ENCODE measurements around the gene KCNQ5. TPM values are rescaled to one million over a fixed set of nuclear protein-coding genes. Genes with fewer than 3 reads are reported as not detected.
A peak's percentile ranks its signal among the peaks of the same experiment; 100 is the strongest.

KCNQ5 gene
- total RNA-seq, 1 donor from 2014 or later: 2.1 TPM

DNA sequence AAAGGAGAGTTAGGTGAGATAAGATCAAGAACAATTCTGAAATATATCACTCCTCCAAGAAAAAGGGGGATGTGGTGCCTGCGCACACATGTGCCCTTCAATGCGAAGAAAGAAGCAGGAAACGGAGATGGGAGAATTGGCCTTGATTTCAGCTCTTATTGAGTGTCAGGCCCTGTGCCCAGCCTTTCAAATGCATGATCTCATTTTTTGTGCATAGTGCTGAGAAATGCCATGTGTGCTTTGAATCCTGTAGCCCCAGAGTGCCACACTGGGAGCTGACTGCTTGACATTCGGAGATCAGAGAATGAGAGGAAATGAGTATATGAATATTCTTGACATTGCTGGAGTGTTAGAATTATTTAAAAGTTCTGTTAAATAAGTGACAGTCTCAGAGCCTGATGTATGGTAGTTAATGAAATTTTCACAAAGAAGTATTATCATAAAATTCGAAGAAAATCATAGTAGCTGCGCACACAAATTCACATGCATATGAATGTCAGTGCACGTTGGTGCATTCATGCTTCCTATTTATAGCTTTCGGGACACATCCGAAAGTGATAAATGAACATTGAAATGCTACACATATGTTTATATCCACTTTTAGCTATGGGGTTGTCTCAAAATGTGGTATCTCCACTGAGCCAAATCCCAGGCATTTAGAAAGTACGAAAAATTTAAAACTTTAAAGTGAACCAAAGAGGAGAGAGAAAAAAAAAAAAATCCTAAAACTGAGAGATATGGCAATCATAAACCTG, 172.0 kb downstream of the KCNQ5 start:
- Histone ChIP-seq H3K27me3 (ENCODE audit: control insufficient read depth, insufficient read depth, low read length) (no peaks in the 10 kb centered on the region), H3K36me3 (ENCODE audit: control insufficient read depth, insufficient read depth, low read length) (no peaks in the 10 kb centered on the region), H3K4me3 (ENCODE audit: low read depth, low read length) (no peak overlapping the region)
- DNase-seq (ENCODE audit: low read depth): no peak
- TF ChIP-seq, protein P1, sequence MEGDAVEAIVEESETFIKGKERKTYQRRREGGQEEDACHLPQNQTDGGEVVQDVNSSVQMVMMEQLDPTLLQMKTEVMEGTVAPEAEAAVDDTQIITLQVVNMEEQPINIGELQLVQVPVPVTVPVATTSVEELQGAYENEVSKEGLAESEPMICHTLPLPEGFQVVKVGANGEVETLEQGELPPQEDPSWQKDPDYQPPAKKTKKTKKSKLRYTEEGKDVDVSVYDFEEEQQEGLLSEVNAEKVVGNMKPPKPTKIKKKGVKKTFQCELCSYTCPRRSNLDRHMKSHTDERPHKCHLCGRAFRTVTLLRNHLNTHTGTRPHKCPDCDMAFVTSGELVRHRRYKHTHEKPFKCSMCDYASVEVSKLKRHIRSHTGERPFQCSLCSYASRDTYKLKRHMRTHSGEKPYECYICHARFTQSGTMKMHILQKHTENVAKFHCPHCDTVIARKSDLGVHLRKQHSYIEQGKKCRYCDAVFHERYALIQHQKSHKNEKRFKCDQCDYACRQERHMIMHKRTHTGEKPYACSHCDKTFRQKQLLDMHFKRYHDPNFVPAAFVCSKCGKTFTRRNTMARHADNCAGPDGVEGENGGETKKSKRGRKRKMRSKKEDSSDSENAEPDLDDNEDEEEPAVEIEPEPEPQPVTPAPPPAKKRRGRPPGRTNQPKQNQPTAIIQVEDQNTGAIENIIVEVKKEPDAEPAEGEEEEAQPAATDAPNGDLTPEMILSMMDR (IDR thresholded peaks at IDR 0.05; ENCODE audit: insufficient read depth, low read length, severe bottlenecking): no peak
- FAIRE-seq: no peak

DNA sequence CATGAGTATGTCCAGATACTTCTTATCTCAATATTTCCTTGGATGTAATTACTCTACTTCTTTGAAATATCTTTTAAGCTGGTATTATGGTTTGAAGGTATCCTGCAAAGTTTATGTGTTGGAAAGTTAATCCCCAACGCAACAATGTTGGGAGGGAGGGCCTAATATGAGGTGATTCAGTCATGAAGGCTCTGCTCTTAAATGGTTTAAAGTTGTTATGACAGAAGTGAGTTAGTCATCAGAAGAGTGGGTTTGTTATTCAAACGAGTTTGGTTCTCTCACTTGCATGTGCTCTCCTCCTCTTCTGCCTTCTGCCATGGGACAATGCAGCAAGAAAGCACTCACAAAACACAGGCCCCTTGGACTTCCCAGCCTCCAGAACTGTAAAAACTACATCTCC, 176.3 kb downstream of the KCNQ5 start:
- no peaks in the 10 kb centered on the region for H3K36me3 ChIP-seq (ENCODE audit: control insufficient read depth, insufficient read depth, low read length)
- H3K4me3 ChIP-seq (ENCODE audit: low read depth, low read length): no peak overlapping the region
- no peaks in the 10 kb centered on the region for H3K27me3 ChIP-seq (ENCODE audit: control insufficient read depth, insufficient read depth, low read length)
- peak; percentile 50 for FAIRE-seq
- peak; percentile 81 for DNase-seq (ENCODE audit: low read depth)
- TF ChIP-seq, protein P1 (IDR thresholded peaks at IDR 0.05; ENCODE audit: insufficient read depth, low read length, severe bottlenecking): no peak

DNA sequence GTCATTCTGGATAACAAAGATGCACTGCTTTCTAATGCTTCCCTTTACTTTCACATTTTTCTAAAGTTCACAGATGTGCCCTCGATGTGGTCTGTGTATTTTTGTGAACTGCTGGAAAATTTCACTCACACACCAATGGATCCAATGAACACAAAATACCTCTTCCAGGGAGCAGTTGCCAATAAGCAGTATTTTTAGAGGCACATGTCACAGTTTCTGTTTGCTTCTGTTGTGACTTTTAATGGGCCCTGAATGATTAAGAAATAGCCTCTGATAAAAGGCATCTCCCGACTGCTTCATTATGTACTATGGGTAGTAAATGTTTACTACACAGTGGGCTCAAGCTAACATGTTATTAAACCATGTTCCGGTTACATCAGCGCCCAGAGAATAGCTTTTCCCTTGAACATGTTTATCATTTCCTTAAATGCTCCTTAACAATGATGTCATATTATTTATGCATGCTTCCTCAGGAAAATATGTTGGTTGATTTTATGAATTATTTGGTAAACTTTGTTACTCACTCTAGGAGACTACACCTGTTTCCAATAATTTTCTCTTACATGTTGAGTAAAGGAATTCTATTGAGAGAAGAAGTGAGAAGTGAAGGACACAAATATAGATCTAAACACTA, 188.0 kb downstream of the KCNQ5 start:
- Histone ChIP-seq H3K4me3 (ENCODE audit: low read depth, low read length) (no peak overlapping the region), H3K36me3 (ENCODE audit: control insufficient read depth, insufficient read depth, low read length) (no peaks in the 10 kb centered on the region), H3K27me3 (ENCODE audit: control insufficient read depth, insufficient read depth, low read length) (no peaks in the 10 kb centered on the region)
- no peak for DNase-seq (ENCODE audit: low read depth)
- FAIRE-seq: no peak
- TF ChIP-seq, protein P1 (IDR thresholded peaks at IDR 0.05; ENCODE audit: insufficient read depth, low read length, severe bottlenecking): no peak

DNA sequence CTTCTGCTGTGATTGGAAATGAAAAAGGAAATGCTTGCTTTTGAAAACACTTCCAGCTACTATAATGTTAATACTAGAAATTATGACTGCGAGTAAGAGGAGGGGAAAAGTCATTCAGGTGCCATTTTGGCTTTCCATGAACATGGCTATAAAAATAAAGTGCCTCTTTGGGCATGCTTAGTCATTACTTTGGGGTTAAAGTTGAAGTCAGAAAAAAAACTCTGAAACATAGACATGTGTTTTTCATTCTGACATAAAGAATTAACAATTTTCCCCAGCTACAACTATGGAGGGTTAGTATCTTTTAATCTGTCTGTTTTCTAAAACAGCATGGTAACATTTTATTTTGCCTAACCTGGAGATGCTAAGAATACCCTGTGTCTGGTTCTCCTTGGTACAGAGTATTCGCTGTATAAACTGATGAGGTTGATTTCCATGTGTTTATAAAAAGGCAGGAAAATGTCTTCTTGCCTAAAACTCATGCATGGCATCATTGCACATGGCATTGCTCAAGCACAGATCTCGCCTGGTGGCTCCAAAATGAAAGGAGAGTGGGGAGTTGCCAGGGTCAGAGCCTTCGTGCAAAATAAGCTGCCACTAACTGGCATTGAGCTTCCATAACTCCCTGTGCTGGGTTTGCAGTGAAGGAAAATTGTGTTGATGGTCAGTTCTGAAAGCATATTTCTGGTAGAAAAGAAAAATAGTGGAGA, 188.9 kb downstream of the KCNQ5 start:
- FAIRE-seq: no peak
- H3K27me3 ChIP-seq (ENCODE audit: control insufficient read depth, insufficient read depth, low read length): no peaks in the 10 kb centered on the region
- TF ChIP-seq, protein P1 (IDR thresholded peaks at IDR 0.05; ENCODE audit: insufficient read depth, low read length, severe bottlenecking): no peak
- no peaks in the 10 kb centered on the region for H3K36me3 ChIP-seq (ENCODE audit: control insufficient read depth, insufficient read depth, low read length)
- no peak overlapping the region for H3K4me3 ChIP-seq (ENCODE audit: low read depth, low read length)
- DNase-seq (ENCODE audit: low read depth): no peak

DNA sequence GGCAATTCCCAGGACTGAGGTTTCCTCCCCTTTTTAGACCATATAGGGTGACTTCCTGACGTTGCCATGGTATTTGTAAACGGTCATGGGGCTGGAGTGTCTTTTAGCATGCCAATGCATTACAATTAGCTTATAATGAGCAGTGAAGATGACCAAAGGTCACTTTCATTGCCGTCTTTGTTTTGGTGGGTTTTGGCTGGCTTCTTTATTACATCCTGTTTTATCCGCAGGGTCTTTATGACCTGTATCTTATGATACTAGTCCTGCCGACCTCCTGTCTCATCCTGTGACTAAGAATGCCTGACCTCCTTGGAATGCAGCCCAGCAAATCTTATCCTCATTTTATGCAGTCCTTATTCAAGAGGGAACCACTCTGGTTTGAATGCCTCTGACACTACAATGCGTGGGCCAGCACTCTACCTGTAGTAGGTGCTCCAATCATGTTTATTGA, 190.1 kb downstream of the KCNQ5 start:
- TF ChIP-seq, protein P1 (IDR thresholded peaks at IDR 0.05; ENCODE audit: insufficient read depth, low read length, severe bottlenecking): no peak
- no peak for DNase-seq (ENCODE audit: low read depth)
- no peaks in the 10 kb centered on the region for H3K27me3 ChIP-seq (ENCODE audit: control insufficient read depth, insufficient read depth, low read length)
- H3K4me3 ChIP-seq (ENCODE audit: low read depth, low read length): no peak overlapping the region
- no peak for FAIRE-seq
- H3K36me3 ChIP-seq (ENCODE audit: control insufficient read depth, insufficient read depth, low read length): no peaks in the 10 kb centered on the region

All from bronchial epithelial cell (primary cell).